Fibroblast of the aortic adventitia (primary cell): ENCODE results near the gene C10orf120. TPM values are rescaled to one million over a fixed set of nuclear protein-coding genes. Genes with fewer than 3 reads are reported as not detected.

Experiments
- DNase-seq: peaks from one replicate; pipeline ENCODE4 v3.0.0-alpha.2; 2010; ENCODE audit warnings: low read depth
- H3K4me3 ChIP-seq: 2 replicates; pipeline ENCODE4 v1.5.1; 2011; ENCODE audit warnings: low read depth, mild to moderate bottlenecking, control low read depth, low read length, moderate library complexity
- total RNA-seq: library from RNA; depleted of rRNA; stranded (reverse); fragments of >200 nt; gene quantifications from 2 replicates; pipeline ENCODE4 v1.2.3, GENCODE V29; 2012; ENCODE audit warnings: low replicate concordance
- TF ChIP-seq, protein P1 (sequence below): IDR thresholded peaks from 2 replicates; pipeline ENCODE4 v1.5.1; 2011; ENCODE audit warnings: mild to moderate bottlenecking, low read length, control low read depth, inconsistent platforms; ENCODE audit not compliant: insufficient read depth

Gene C10orf120
- total RNA-seq, 1 donor: not detected

DNA sequence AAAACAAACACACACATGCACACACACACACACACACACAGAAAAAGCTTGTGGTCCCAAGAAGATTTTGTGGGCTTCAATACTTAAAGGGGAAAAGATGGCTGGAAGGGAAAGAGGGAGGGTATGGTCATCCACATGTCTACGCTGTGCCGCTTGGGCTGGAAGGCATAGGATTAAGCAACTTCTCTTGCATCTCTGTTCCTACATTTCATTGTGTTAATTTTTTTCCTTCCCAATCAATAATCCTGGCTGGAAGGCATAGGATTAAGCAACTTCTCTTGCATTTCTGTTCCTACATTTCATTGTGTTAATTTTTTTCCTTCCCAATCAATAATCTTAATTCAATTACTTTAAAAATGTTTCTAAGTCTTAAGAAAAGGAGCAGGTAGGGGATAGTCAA is 30.6 kb downstream of the C10orf120 start:
- no peak for DNase-seq
- no peak overlapping the region for H3K4me3 ChIP-seq
- TF ChIP-seq, protein P1, sequence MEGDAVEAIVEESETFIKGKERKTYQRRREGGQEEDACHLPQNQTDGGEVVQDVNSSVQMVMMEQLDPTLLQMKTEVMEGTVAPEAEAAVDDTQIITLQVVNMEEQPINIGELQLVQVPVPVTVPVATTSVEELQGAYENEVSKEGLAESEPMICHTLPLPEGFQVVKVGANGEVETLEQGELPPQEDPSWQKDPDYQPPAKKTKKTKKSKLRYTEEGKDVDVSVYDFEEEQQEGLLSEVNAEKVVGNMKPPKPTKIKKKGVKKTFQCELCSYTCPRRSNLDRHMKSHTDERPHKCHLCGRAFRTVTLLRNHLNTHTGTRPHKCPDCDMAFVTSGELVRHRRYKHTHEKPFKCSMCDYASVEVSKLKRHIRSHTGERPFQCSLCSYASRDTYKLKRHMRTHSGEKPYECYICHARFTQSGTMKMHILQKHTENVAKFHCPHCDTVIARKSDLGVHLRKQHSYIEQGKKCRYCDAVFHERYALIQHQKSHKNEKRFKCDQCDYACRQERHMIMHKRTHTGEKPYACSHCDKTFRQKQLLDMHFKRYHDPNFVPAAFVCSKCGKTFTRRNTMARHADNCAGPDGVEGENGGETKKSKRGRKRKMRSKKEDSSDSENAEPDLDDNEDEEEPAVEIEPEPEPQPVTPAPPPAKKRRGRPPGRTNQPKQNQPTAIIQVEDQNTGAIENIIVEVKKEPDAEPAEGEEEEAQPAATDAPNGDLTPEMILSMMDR: no peak

DNA sequence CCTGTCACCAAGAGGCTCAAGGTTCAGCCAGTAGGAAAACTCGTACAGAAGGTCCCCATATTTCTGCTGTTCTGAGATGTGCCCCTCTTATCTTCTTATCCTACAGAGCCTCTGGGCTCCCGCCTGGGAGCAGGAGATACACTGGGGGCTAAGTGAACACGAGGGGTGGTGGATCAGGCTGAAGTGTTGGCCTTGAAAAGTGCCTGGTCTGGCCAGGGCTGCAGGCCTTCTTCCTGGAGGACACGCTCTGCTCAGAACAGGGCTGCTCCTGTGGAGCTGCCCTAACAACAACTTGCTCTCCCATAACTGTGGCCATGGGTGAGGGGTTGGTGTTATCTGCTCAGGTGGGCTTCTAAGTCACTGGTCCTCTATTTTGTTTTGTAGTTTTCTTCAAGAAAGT is 33.7 kb downstream of the C10orf120 start:
- DNase-seq: no peak
- TF ChIP-seq, protein P1: no peak
- no peak overlapping the region for H3K4me3 ChIP-seq

DNA sequence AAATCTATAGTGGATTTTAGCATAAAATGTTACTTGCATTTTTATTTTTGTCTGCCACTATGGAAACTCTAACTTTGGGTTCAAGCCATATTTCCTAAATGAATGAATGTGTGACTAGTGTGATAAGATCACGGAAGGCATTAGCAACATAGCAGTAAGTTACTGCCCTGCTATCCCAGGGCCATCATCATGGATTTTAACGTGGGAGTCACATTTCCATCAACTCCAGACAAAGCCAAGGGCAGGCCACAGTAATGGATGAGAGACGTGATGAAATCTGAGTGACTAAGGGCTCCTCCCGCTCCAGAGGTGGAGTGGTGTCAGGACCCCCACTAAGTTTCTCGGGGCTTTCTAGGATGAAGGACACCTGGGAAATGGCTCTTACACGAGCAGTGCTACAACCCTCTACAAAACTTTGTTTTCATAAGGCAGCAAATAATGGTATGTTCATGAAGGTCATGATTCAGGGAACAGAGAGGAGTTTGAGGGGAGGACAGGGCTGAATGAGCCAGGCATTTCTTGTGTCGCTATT is 34.3 kb downstream of the C10orf120 start:
- no peak overlapping the region for H3K4me3 ChIP-seq
- DNase-seq: no peak
- TF ChIP-seq, protein P1: no peak

DNA sequence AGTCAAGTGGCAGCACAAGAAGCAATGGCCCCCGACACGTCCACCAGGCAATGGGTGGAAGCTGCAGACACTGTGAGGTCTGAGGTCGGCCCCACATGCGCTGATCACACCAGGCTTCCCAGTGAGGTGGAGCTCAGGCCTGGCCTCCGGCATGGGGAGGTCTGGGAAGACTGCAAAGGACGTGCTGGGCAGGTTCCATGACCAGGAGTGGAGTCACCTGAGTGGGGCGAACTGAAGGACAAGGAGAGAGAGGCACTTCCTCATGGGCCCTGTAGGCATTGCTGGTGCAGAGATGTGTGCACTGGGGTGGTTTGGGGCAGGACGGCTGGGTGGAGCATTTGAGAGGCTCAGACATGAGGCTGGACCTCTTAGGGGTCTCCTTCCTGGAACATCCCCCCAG is 35.1 kb downstream of the C10orf120 start:
- TF ChIP-seq, protein P1: no peak
- DNase-seq: no peak
- no peak overlapping the region for H3K4me3 ChIP-seq

DNA sequence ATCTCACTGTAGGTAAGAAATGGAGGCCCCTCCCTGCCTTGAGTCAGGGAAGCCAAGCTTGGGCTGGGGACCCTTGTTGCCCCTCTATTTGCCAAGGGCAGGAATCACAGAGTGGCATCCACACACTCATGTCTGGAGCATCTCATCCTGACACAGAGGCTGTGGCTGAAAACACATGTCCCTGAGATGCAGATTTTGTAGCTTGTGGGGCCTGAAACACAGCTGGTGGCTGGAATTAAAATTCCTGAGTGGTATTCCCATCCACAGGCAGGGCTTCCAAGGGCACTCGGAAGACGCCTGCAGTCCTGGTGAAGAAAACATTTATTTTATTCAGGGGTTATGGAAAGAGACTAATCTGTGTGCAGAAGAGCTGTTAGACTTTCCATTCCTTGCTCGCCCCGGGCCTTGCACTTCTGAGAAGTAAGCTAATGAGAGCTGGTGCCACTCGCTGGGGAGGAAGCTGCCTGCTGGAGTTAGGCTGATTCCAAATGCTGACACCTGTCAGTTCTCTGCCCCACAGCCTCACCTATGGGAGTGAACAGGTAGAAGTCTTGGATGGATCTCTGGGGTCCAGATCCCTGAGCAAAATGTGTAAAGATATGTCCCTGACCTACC is 36.0 kb downstream of the C10orf120 start:
- no peak overlapping the region for H3K4me3 ChIP-seq
- TF ChIP-seq, protein P1: no peak
- no peak for DNase-seq

DNA sequence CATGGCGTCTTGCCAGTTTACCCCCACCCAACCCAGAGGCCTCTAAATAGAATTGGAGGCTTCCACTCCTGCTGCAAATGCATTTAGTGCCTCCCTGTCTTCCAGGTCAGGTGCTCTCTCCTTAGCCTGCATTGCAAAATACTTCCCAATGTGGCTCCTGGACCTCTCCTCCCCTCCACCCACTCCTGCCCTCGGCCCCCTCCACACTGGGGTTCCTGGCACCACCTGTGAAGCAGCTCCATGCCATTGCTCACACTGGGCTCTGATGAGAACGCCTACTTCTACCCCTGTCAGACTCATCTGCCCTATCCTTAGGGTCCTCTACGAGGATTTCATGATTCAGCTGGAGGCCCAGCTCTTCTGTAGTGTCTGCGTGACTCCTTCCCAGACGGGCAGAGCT is 37.4 kb downstream of the C10orf120 start:
- no peak for DNase-seq
- TF ChIP-seq, protein P1: no peak

DNA sequence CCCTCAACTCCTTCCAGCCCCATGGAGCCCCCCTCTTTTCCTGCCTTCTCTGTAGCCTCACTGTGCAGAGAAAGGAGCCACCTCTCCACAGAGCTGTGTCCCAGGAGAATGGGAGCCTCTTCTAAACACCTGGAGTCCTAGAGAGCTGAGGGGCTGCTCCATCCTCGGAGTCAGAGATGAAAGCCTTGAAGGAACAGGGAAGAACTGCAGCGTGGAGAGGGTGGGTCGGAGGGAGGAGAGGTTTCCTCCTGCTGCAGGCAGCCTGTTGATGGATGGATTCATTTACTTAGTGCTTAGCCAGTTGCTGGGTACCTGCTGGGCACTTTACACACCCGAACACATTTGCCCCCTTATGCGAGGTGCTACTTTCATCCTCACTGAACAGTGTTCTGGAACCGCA is 39.0 kb downstream of the C10orf120 start:
- H3K4me3 ChIP-seq: no peak overlapping the region
- TF ChIP-seq, protein P1: no peak
- DNase-seq: no peak

More for the DNA sequence above, 37.4 kb downstream of the C10orf120 start:
- H3K4me3 ChIP-seq: no peak overlapping the region
